ENCODE results near the gene EIF2B5. TPM values are rescaled to one million over a fixed set of nuclear protein-coding genes. Genes with fewer than 3 reads are reported as not detected.

The EIF2B5 gene
- total and polyA plus RNA-seq, 12 donors, result 19.1 to 56.1 (median 41.5) TPM

DNA sequence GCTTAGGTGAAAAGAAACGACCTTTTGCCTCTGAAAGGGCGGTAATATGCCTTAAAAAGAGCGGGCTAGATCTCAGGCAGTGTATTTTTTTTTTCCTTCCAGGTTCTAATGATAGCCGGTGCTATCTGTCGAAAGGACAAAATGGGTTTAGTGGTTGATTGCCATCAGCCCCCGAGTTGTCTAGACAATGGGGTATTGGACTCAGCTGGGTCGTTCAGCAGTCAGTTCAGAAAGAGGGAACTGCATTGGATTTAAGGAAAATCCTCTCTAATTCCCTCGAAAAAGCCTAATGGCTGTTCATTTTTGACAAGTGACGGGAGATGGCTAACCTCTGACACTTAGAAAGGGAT, 728 bp downstream of the EIF2B5 start:
- no peak for DNase-seq
- 2 to 5% (median 3%) methylated on average over 9 of the region's 9 CpGs for WGBS, 4 donors
- no peaks in the 10 kb centered on the region for H3K27me3 ChIP-seq
- intact Hi-C loops (cut with DNase I), result loop anchor here in 1 of 2 donors (10.0 kb wide), 2 partner anchors 121 to 241 kb away; partner anchors contain the start of gene ABCC5
- H3K4me1 ChIP-seq (replicated peaks in 1 of 2), result peaks cover 7 to 16% of the 10 kb centered on the region in 2 donors
- H3K27ac ChIP-seq, result peak overlapping the region in 4 of 5 donors; percentile 72 to 91 (median 82)
- no peaks in the 10 kb centered on the region for H3K9me3 ChIP-seq (replicated peaks in 1 of 3)
- H3K36me3 ChIP-seq (replicated peaks in 1 of 2), result peaks cover 0 to 30% of the 10 kb centered on the region in 2 donors
- peak overlapping the region; percentile 74 to 96 (median 84) for H3K4me3 ChIP-seq
- TF ChIP-seq, protein P1, sequence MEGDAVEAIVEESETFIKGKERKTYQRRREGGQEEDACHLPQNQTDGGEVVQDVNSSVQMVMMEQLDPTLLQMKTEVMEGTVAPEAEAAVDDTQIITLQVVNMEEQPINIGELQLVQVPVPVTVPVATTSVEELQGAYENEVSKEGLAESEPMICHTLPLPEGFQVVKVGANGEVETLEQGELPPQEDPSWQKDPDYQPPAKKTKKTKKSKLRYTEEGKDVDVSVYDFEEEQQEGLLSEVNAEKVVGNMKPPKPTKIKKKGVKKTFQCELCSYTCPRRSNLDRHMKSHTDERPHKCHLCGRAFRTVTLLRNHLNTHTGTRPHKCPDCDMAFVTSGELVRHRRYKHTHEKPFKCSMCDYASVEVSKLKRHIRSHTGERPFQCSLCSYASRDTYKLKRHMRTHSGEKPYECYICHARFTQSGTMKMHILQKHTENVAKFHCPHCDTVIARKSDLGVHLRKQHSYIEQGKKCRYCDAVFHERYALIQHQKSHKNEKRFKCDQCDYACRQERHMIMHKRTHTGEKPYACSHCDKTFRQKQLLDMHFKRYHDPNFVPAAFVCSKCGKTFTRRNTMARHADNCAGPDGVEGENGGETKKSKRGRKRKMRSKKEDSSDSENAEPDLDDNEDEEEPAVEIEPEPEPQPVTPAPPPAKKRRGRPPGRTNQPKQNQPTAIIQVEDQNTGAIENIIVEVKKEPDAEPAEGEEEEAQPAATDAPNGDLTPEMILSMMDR (IDR thresholded peaks at IDR 0.05), result no peak
- TF ChIP-seq POLR2A (IDR thresholded peaks at IDR 0.05), result no peak

DNA sequence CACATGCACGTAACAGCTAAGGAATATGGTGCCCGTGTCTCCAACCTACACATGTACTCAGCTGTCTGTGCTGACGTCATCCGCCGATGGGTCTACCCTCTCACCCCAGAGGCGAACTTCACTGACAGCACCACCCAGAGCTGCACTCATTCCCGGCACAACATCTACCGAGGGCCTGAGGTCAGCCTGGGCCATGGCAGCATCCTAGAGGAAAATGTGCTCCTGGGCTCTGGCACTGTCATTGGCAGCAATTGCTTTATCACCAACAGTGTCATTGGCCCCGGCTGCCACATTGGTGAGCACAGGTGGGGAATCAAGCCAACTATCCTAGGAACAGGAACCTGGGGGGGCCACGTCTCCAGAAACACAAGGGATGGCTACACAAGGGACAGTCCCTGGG, 5.3 kb downstream of the EIF2B5 start:
- no peak for DNase-seq

DNA sequence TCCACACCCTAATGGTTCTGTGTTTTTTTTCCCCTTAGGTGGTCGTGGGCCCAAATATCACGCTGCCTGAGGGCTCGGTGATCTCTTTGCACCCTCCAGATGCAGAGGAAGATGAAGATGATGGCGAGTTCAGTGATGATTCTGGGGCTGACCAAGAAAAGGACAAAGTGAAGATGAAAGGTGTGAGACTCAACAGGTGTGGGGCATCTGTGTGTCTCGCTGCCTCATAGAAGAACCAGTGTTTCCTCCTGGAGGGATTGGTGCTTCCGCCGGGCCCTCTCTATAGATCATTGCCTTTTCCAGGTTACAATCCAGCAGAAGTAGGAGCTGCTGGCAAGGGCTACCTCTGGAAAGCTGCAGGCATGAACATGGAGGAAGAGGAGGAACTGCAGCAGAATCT, 7.0 kb downstream of the EIF2B5 start:
- peaks cover 0 to 8% of the 10 kb centered on the region in 2 donors for H3K4me1 ChIP-seq (replicated peaks in 1 of 2)
- H3K4me3 ChIP-seq, result no peak overlapping the region
- no peaks in the 10 kb centered on the region for H3K9me3 ChIP-seq (replicated peaks in 1 of 3)
- H3K27ac ChIP-seq, result no peak overlapping the region
- 92 to 94% (median 93%) methylated on average over 7 of the region's 7 CpGs for WGBS, 4 donors
- no peak for TF ChIP-seq POLR2A (IDR thresholded peaks at IDR 0.05)
- TF ChIP-seq, protein P1 (IDR thresholded peaks at IDR 0.05), result no peak
- peaks cover 0 to 83% of the 10 kb centered on the region in 2 donors for H3K36me3 ChIP-seq (replicated peaks in 1 of 2)
- DNase-seq, result no peak
- intact Hi-C loops (cut with DNase I), result no loop called here
- H3K27me3 ChIP-seq, result no peaks in the 10 kb centered on the region

More for the DNA sequence above, 5.3 kb downstream of the EIF2B5 start:
- WGBS, 4 donors, result 84 to 89% (median 87%) methylated on average over 10 of the region's 10 CpGs
- Histone ChIP-seq H3K36me3 (replicated peaks in 1 of 2) (peaks cover 0 to 75% of the 10 kb centered on the region in 2 donors), H3K9me3 (replicated peaks in 1 of 3) (no peaks in the 10 kb centered on the region), H3K27ac (no peak overlapping the region), H3K4me1 (replicated peaks in 1 of 2) (peaks cover 7 to 21% of the 10 kb centered on the region in 2 donors), H3K27me3 (no peaks in the 10 kb centered on the region), H3K4me3 (no peak overlapping the region)
- TF ChIP-seq POLR2A (IDR thresholded peaks at IDR 0.05), result no peak
- TF ChIP-seq, protein P1 (IDR thresholded peaks at IDR 0.05), result no peak
- intact Hi-C loops (cut with DNase I), result no loop called here

DNA sequence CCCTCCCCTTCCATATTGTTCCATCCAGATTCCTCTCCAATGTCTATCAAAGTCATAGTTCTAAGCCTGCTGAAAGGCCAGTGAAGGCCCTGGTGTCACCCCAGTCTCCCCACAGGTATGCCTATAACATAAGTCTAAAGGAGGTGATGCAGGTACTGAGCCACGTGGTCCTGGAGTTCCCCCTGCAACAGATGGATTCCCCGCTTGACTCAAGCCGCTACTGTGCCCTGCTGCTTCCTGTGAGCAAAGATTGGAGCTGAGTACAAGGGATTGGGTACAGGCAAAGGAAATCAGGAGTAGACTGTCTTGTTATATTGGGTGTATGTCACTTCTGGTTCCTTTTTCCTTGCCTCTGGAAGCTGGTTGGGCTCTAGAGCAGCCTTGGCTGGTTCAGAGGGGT, 8.2 kb downstream of the EIF2B5 start:
- intact Hi-C loops (cut with DNase I), result no loop called here
- TF ChIP-seq, protein P1 (IDR thresholded peaks at IDR 0.05), result no peak
- no peak for TF ChIP-seq POLR2A (IDR thresholded peaks at IDR 0.05)
- peaks cover 0 to 73% of the 10 kb centered on the region in 2 donors for H3K36me3 ChIP-seq (replicated peaks in 1 of 2)
- no peak overlapping the region for H3K4me3 ChIP-seq
- H3K4me1 ChIP-seq (replicated peaks in 1 of 2), result peaks cover 0 to 6% of the 10 kb centered on the region in 2 donors
- no peaks in the 10 kb centered on the region for H3K27me3 ChIP-seq
- H3K27ac ChIP-seq, result no peak overlapping the region
- no peaks in the 10 kb centered on the region for H3K9me3 ChIP-seq (replicated peaks in 1 of 3)
- DNase-seq, result no peak
- 87 to 100% (median 93%) methylated on average over 3 of the region's 3 CpGs for WGBS, 4 donors

Data from adrenal gland (tissue), 12 donors.